ENCODE results near the gene PNKD. TPM values are rescaled to one million over a fixed set of nuclear protein-coding genes. Genes with fewer than 3 reads are reported as not detected.

Gene PNKD
- total RNA-seq, 1 donor = 26.8 TPM

DNA sequence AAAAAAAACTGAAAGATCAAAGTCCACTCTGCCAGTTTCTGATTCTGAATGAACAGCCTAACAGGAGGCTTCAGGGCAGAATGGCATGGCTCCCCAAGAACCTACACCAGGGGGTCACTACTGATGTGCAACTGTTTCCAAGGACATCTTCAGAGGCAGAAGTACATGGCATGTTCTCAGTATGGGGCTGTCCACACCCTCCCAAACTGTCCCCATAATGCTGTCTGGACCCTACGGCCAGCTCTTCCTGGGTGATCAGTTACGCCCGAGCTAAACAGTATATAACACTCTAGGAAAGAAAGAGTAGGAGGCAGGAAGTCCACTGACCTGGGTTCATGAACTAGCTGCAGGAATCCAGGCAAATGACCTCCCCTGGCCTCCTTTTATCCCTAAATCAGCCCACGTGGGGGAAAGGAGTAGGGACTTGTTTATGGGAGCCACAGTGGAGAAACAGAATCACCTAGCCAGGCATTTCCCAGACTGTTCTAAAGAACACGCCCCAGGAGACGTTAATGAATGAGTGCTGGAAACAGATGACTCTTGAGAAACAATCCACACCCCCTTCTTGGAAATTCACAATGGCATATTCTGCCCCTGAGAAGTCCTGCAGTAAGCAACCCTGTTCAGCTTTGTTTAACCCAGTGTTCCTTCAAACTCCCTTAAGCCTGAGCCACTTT, 19.5 kb downstream of the PNKD start:
- TF ChIP-seq, protein P1, sequence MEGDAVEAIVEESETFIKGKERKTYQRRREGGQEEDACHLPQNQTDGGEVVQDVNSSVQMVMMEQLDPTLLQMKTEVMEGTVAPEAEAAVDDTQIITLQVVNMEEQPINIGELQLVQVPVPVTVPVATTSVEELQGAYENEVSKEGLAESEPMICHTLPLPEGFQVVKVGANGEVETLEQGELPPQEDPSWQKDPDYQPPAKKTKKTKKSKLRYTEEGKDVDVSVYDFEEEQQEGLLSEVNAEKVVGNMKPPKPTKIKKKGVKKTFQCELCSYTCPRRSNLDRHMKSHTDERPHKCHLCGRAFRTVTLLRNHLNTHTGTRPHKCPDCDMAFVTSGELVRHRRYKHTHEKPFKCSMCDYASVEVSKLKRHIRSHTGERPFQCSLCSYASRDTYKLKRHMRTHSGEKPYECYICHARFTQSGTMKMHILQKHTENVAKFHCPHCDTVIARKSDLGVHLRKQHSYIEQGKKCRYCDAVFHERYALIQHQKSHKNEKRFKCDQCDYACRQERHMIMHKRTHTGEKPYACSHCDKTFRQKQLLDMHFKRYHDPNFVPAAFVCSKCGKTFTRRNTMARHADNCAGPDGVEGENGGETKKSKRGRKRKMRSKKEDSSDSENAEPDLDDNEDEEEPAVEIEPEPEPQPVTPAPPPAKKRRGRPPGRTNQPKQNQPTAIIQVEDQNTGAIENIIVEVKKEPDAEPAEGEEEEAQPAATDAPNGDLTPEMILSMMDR (IDR thresholded peaks at IDR 0.05; ENCODE audit: insufficient read depth, low read depth, low read length) = no peak
- DNase-seq (ENCODE audit: low read depth) = peak; percentile 89
- H3K4me3 ChIP-seq (ENCODE audit: low read depth, low read length) = peak overlapping the region; percentile 89

DNA sequence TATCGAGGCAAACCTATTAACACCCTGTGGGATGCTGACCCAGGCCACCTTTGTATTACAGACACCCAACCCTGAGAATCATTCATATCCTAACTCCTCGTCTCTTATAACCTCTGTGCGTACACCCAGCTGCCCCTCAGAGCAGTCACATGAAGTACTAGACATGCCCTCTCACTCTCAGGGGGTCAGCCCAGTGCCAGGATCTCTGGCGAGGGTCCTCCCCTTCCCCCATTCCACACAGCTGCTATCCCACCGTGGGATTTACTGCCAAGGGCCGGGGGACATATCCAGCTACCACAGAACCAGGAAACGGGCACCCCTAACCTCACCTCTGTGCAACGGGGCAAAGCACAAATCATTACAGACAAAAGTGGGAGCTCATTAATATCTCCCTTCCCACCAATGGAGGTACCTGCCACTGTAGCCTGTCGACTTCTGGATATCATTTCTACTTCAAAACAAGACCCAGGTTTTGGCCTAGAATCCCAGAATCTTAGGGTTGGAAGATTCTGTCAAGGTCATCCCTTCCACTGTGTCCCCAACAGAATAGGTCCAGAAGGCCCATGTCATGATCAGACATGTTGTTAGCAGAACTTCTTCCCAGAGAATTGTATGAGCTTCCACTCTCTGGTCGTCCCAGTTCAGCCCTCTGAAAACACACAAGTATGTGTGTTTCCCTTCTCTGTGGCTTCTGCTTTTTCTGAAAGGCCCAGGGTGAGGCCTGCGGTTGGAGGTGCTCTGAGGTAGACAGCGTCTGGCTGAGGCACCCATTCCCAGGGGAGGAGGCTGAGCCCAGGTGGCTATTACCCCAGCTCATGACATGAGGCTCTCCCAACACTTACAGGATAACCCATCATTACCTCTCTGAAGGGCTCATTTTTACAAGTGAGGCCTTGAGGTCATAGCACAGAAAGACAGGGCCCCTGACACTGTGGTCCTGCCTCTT, 20.3 kb downstream of the PNKD start:
- peak overlapping the region; percentile 89 for H3K4me3 ChIP-seq (ENCODE audit: low read depth, low read length)
- peak; percentile 30 for DNase-seq (ENCODE audit: low read depth)
- TF ChIP-seq, protein P1 (IDR thresholded peaks at IDR 0.05; ENCODE audit: insufficient read depth, low read depth, low read length) = no peak

DNA sequence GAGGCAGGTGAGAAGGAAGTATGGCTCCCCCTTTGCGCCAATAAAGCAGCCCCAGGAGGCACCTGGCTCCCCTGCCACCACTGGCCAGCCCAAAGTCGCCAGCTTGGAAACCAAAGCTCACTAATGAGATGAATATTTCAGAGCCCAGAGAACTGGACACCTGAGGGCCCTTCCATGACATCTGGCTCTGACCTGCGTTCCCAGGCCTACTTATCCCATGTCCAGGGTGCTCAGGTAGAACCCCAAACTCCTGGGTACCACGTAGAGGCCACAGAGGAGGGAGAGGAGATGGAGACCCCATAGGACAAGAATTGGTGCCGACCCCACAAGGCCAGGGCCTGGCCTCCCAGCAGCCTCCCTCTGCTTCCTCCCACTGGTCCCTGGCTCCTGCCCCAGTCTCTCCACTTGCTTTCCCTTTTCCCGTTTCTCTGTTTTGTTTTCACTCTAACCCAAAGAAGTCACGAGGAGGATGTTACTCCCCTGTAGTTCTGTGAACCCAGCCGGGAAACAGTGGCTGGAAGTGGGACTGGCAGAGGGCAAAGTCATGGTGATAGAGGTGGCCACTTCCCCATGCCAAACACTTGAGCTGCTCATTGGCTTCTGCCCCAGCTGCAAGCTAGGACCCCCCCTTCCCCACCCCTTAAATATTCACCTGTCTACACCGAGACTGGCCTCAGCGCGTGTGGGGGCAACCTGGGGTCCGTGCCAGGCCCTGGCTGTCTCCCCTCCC, 21.2 kb downstream of the PNKD start:
- DNase-seq (ENCODE audit: low read depth) = peak; percentile 61
- TF ChIP-seq, protein P1 (IDR thresholded peaks at IDR 0.05; ENCODE audit: insufficient read depth, low read depth, low read length) = no peak
- peak overlapping the region; percentile 89 for H3K4me3 ChIP-seq (ENCODE audit: low read depth, low read length)

DNA sequence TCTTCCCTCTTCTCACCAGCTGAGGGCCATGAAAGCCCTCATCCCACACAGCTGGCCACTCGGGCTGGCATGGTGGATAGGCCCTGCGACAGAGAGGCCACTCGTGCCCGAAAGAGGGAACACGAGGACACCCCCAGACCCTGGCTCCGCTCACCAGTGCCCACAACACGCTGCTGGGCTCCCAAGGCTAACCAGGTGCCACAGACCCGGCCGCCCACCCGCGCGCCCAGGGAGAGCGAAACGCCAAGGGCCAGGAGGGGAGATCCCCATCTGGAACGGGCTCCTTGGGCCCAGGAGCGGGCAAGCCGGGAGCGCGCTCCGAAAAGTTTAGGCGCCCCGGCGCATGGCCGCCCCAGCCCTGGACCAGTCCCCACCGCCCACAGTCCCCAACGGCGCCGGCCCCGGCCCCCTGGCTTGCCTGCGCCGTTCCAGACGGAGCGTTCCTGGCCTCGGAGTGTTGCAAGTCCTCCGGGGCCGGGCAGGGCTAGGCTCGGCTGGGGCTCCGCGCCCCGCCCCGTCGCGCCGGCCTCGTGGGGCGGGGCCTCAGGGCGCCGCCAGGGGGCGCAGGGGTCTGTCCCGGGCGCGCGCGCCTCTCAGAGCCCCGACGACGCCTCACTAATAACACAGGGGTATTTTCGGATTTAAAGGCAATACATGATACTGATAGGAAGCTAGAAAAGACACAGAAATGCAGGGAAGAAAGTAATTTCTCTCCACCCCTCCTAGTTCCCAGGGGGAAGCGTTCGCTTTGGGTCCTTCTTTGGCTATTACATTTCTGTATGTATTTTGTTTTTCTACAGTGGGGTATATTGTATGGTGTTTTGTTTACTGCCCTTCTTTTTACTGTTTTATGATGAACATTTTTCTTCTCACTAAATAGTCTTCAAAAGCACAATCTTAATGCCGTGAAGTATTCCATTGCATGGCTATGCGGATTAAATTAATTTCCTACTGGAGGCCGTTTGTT, 22.0 kb downstream of the PNKD start, which contains the start of gene TMBIM1:
TSS of gene TMBIM1 (minus strand) at position 456 of the 967 bp plus-strand sequence. CDS start 10,362 bp downstream, outside the sequence.
- H3K4me3 ChIP-seq (ENCODE audit: low read depth, low read length) = peak within 1 kb of the TSS; percentile 89
- TF ChIP-seq, protein P1 (IDR thresholded peaks at IDR 0.05; ENCODE audit: insufficient read depth, low read depth, low read length) = peak; percentile 57
- peak; percentile 81 for DNase-seq (ENCODE audit: low read depth)

DNA sequence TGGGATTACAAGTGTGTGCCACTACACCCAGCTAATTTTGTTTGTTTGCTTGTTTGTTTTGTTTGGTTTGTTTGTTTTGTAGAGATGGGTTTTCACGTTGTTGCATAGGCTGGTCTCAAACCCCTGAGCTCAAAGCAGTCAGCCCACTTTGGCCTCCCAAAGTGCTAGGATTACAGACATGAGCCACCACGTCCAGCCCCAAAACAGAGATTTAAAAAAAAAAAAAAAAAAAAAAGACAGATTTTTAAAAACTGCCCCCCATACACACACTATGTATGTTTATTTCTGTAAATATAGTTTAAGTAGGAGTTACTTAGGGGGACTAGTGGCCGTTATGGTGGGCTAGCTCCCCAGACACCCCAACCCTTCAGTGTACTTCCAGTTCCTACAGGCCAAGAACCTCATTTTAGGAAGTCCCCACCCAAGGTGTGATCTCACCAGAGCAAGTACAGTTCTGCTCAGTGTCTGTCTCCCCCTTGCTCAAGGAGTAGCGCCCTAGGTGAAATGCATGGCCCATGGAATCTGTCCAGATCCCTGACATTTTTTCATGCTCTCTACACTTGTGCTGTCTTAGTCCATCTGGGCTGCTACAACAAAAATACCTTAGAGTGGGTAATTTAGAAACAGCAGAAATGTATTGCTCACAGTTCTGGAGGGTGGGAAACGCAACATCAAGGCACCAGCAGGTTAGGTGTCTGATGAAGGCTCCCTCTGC, 23.6 kb downstream of the PNKD start:
- DNase-seq (ENCODE audit: low read depth) = no peak
- no peak overlapping the region for H3K4me3 ChIP-seq (ENCODE audit: low read depth, low read length)
- TF ChIP-seq, protein P1 (IDR thresholded peaks at IDR 0.05; ENCODE audit: insufficient read depth, low read depth, low read length) = no peak

Measured in fibroblast of villous mesenchyme (primary cell).